IMR-90 (cell line): ENCODE results near the gene ALAS1. TPM values are rescaled to one million over a fixed set of nuclear protein-coding genes. Genes with fewer than 3 reads are reported as not detected.

ENCODE experiments used
- ATAC-seq: fragments of 200-7000 bp; cut with Tn5 transposase; 2 replicates; pipeline ENCODE4 v1.9.1; 2020; ENCODE audit warnings: low read depth, mild to moderate bottlenecking, moderate library complexity
- BruUV-seq: library from RNA; stranded (reverse); fragments of 400-500 nt; replicated peaks from 2 replicates; lab custom pipeline; 2021; lab: Mats Ljungman, UMichigan
- CTCF ChIA-PET: fragments of 300-600 bp; formaldehyde crosslinking; extraction: SDS; loops from one replicate; lab custom pipeline; 2021; ENCODE audit warnings: antibody characterized with exemption; lab: Yijun Ruan, JAX
- POLR2A ChIA-PET: fragments of 300-600 bp; sonication (Branson Sonifier 250); formaldehyde crosslinking; loops from one replicate; lab custom pipeline; 2022; ENCODE audit warnings: antibody characterized with exemption; ENCODE audit not compliant: unreplicated experiment; lab: Charles Lee
- DNase-seq: peaks from one replicate; pipeline ENCODE4 v3.0.0; 2013
- H2AFZ ChIP-seq: replicated peaks from 2 replicates; pipeline ENCODE3; 2013; ENCODE audit warnings: low read length, mild to moderate bottlenecking; ENCODE audit not compliant: poor library complexity
- H2AK5ac ChIP-seq: 2 replicates; pipeline ENCODE4 v1.6.1; 2013; ENCODE audit warnings: low read depth, low read length, inconsistent platforms
- H2AK9ac ChIP-seq: replicated peaks from 2 replicates; pipeline ENCODE3; 2013; ENCODE audit warnings: mild to moderate bottlenecking, low read depth, low read length, moderate library complexity; ENCODE audit not compliant: poor library complexity
- H2BK120ac ChIP-seq: 2 replicates; pipeline ENCODE4 v1.6.1; 2013; ENCODE audit warnings: low read depth, low read length, inconsistent platforms
- H2BK15ac ChIP-seq: 3 replicates; pipeline ENCODE4 v1.6.1; 2013; ENCODE audit warnings: low read depth, low read length, inconsistent platforms
- H2BK20ac ChIP-seq: 2 replicates; pipeline ENCODE4 v1.6.1; 2013; ENCODE audit warnings: low read depth, mild to moderate bottlenecking, inconsistent platforms, low read length, moderate library complexity
- H2BK5ac ChIP-seq: 2 replicates; pipeline ENCODE4 v1.6.1; 2013; ENCODE audit warnings: mild to moderate bottlenecking, low read depth, low read length, inconsistent platforms; ENCODE audit not compliant: poor library complexity, severe bottlenecking
- H3K14ac ChIP-seq: replicated peaks from 2 replicates; pipeline ENCODE4 v1.6.1; 2013; ENCODE audit warnings: low read depth, low read length, inconsistent platforms
- H3K18ac ChIP-seq: 2 replicates; pipeline ENCODE4 v1.6.1; 2013; ENCODE audit warnings: low read depth, low read length, control low read depth
- H3K23ac ChIP-seq: 2 replicates; pipeline ENCODE4 v1.6.1; 2013; ENCODE audit warnings: low read depth, low read length, inconsistent platforms
- H3K27ac ChIP-seq: 2 replicates; pipeline ENCODE4 v1.5.1; 2013; ENCODE audit warnings: mild to moderate bottlenecking, control low read depth, low read length; ENCODE audit not compliant: insufficient read depth
- H3K27me3 ChIP-seq: 2 replicates; pipeline ENCODE4 v1.6.1; 2013; ENCODE audit warnings: low read length; ENCODE audit not compliant: control insufficient read depth, insufficient read depth
- H3K36me3 ChIP-seq: 2 replicates; pipeline ENCODE4 v1.6.1; 2013; ENCODE audit warnings: low read length, mixed read lengths; ENCODE audit not compliant: control insufficient read depth, insufficient read depth
- H3K4ac ChIP-seq: 2 replicates; pipeline ENCODE4 v1.6.1; 2013; ENCODE audit warnings: low read depth, low read length, inconsistent platforms
- H3K4me1 ChIP-seq: 2 replicates; pipeline ENCODE4 v1.6.1; 2013; ENCODE audit warnings: low read length, mixed read lengths; ENCODE audit not compliant: control insufficient read depth, insufficient read depth
- H3K4me2 ChIP-seq: 2 replicates; pipeline ENCODE4 v1.6.1; 2013; ENCODE audit warnings: low read depth, mild to moderate bottlenecking, control low read depth, low read length, moderate library complexity
- H3K4me3 ChIP-seq: 2 replicates; pipeline ENCODE4 v1.5.1; 2013; ENCODE audit warnings: low read depth, mild to moderate bottlenecking, control low read depth, low read length, moderate library complexity; ENCODE audit not compliant: insufficient read depth
- H3K56ac ChIP-seq: 2 replicates; pipeline ENCODE4 v1.6.1; 2013; ENCODE audit warnings: low read length, inconsistent platforms; ENCODE audit not compliant: insufficient read depth; ENCODE audit errors: extremely low read depth
- H3K79me1 ChIP-seq, 2 experiments: 2 replicates each; pipeline ENCODE4 v1.6.1; 2013; ENCODE audit warnings: low read length in 2 of 2, inconsistent platforms in 1 of 2, low read depth in 1 of 2
- H3K9ac ChIP-seq: 2 replicates; pipeline ENCODE4 v1.6.1; 2013; ENCODE audit warnings: low read depth, low read length, control low read depth
- H3K9me1 ChIP-seq: 2 replicates; pipeline ENCODE4 v1.6.1; 2013; ENCODE audit warnings: low read length, inconsistent platforms; ENCODE audit not compliant: insufficient read depth
- H3K9me3 ChIP-seq: 2 replicates; pipeline ENCODE4 v1.6.1; 2013; ENCODE audit warnings: low read length; ENCODE audit not compliant: control insufficient read depth, insufficient read depth
- H4K20me1 ChIP-seq: 2 replicates; pipeline ENCODE4 v1.6.1; 2013; ENCODE audit warnings: low read length, inconsistent platforms; ENCODE audit not compliant: insufficient read depth
- H4K5ac ChIP-seq: 2 replicates; pipeline ENCODE4 v1.6.1; 2013; ENCODE audit warnings: mild to moderate bottlenecking, low read depth, low read length, control low read depth
- H4K8ac ChIP-seq, 2 experiments: 2 replicates each; pipeline ENCODE4 v1.6.1; 2013; ENCODE audit warnings: low read depth in 2 of 2, low read length in 2 of 2, control low read depth in 1 of 2, inconsistent platforms in 1 of 2
- H4K91ac ChIP-seq: 2 replicates; pipeline ENCODE4 v1.6.1; 2013; ENCODE audit warnings: low read depth, low read length, inconsistent platforms; ENCODE audit not compliant: insufficient read depth
- BHLHE40 ChIP-seq: fragments of 150-350 bp; IDR thresholded peaks from 2 replicates; pipeline ENCODE4 v1.6.1; 2016; ENCODE audit warnings: mild to moderate bottlenecking, low read depth, low read length
- CEBPB ChIP-seq: IDR thresholded peaks from 2 replicates; pipeline ENCODE4 v1.6.1; 2012; ENCODE audit warnings: low read depth, low read length, improper control_type of control experiment
- CHD1 ChIP-seq: IDR thresholded peaks from 2 replicates; pipeline ENCODE4 v1.6.1; 2012; ENCODE audit warnings: low read depth, low read length, improper control_type of control experiment
- CTCF ChIP-seq: conservative IDR thresholded peaks from 2 replicates; pipeline ENCODE4 v1.5.1; 2012; ENCODE audit warnings: mild to moderate bottlenecking, low read depth, low read length, improper control_type of control experiment
- ELK1 ChIP-seq: fragments of 150-350 bp; IDR thresholded peaks from 2 replicates; pipeline ENCODE4 v1.6.1; 2016; ENCODE audit warnings: low read depth, mild to moderate bottlenecking, low read length, moderate library complexity, borderline replicate concordance
- FOS ChIP-seq: fragments of 150-350 bp; IDR thresholded peaks from 2 replicates; pipeline ENCODE4 v1.6.1; 2016; ENCODE audit warnings: low read depth, low read length
- MAFK ChIP-seq: IDR thresholded peaks from 2 replicates; pipeline ENCODE4 v1.6.1; 2012; ENCODE audit warnings: low read depth, low read length, improper control_type of control experiment
- MAZ ChIP-seq: IDR thresholded peaks from 2 replicates; pipeline ENCODE4 v1.6.1; 2012; ENCODE audit warnings: low read depth, mild to moderate bottlenecking, low read length, improper control_type of control experiment, moderate library complexity, borderline replicate concordance
- MXI1 ChIP-seq: IDR thresholded peaks from 2 replicates; pipeline ENCODE4 v1.6.1; 2012; ENCODE audit warnings: low read depth, mild to moderate bottlenecking, low read length, moderate library complexity, borderline replicate concordance
- NFE2L2 ChIP-seq: fragments of 150-350 bp; IDR thresholded peaks from 2 replicates; pipeline ENCODE4 v1.6.1; 2016; ENCODE audit warnings: low read depth, mild to moderate bottlenecking, low read length
- POLR2A ChIP-seq: IDR thresholded peaks from 2 replicates; pipeline ENCODE4 v1.6.1; 2012; ENCODE audit warnings: mild to moderate bottlenecking, low read depth, low read length
- RAD21 ChIP-seq: IDR thresholded peaks from 2 replicates; pipeline ENCODE4 v1.6.1; 2012; ENCODE audit warnings: low read length, improper control_type of control experiment
- RCOR1 ChIP-seq: IDR thresholded peaks from 2 replicates; pipeline ENCODE4 v1.6.1; 2012; ENCODE audit warnings: mild to moderate bottlenecking, low read length, improper control_type of control experiment; ENCODE audit not compliant: insufficient replicate concordance
- RFX5 ChIP-seq: IDR thresholded peaks from 2 replicates; pipeline ENCODE4 v1.8.0; 2012; ENCODE audit warnings: low read depth, mild to moderate bottlenecking, low read length, moderate library complexity
- SMC3 ChIP-seq: fragments of 150-350 bp; IDR thresholded peaks from 2 replicates; pipeline ENCODE4 v1.6.1; 2016; ENCODE audit warnings: low read depth, mild to moderate bottlenecking, antibody characterized with exemption, low read length, moderate library complexity
- USF2 ChIP-seq: fragments of 150-350 bp; IDR thresholded peaks from 2 replicates; pipeline ENCODE4 v1.6.1; 2017; ENCODE audit warnings: mild to moderate bottlenecking, antibody characterized with exemption, low read length, low read depth
- WGBS, 2 experiments: methylation state at CpG; one replicate each; pipeline versions ENCODE4 v1.1.5 to v1.1.7; 2013; ENCODE audit warnings: missing lambda C conversion rate in 2 of 2; ENCODE audit not compliant: insufficient read length in 1 of 2; ENCODE audit errors: extremely low coverage in 2 of 2; 5-methylcytosine and 5-hydroxymethylcytosine counted together
- dilution Hi-C: fragments of 300-500 bp; cut with HindIII; formaldehyde crosslinking; loops from one replicate; pipeline ENCODE4 v1.14.3; 2018; ENCODE audit warnings: low sequenced_read_pairs; ENCODE audit not compliant: unreplicated experiment
- in situ Hi-C: fragments of 300-500 bp; cut with MboI; formaldehyde crosslinking; loops from 3 replicates; pipeline ENCODE4 v1.14.3; 2019; ENCODE audit warnings: low sequenced_read_pairs, inconsistent platforms, mixed read lengths
- intact Hi-C: fragments of 100-400 bp; cut with micrococcal nuclease; formaldehyde crosslinking; loops from 2 replicates; pipeline ENCODE4 v1.10.0; 2022
- polyA plus RNA-seq, 3 experiments: library from polyadenylated mRNA; depleted of rRNA; stranded (reverse); fragments of >200 nt; gene quantifications; 2 replicates each; pipeline ENCODE4 v1.2.3, GENCODE V29; 2012; ENCODE audit warnings: low replicate concordance in 1 of 3
- total RNA-seq: library from RNA; depleted of rRNA; stranded (reverse); fragments of >200 nt; gene quantifications from 2 replicates; pipeline ENCODE4 v1.2.3, GENCODE V29; 2012

The ALAS1 gene
- total and polyA plus RNA-seq, 2 of the 4 experiments (the other 2 are of a cell fraction): 32.8 to 47.2 TPM

- peaks cover 9 to 64% of the 10 kb centered on the region in 2 experiments for H3K79me1 ChIP-seq
Observed at GRCh38 chr3:52246264-52246620, 48.3 kb downstream of the ALAS1 start.

More at GRCh38 chr3:52246264-52246620, 48.3 kb downstream of the ALAS1 start:
- H3K9me3 ChIP-seq: 0 out of 2 replicates have a peak, but pooled peaks cover 1% of the 10 kb centered on the region
- WGBS, 2 experiments: 20% methylated on average over 1 of the region's 8 CpGs; no CpG with 5 or more reads in 1 of the 2 experiments
- DNase-seq (no peak), ATAC-seq (no peak; the same call in none of the 2 replicates)
- H3K9me1 ChIP-seq: peaks cover 34% of the 10 kb centered on the region
- peak overlapping the region; percentile 82 for H2AK9ac ChIP-seq
- 0 out of 2 replicates have a peak overlapping the region, but pooled peaks have one; percentile 30 for H2BK20ac ChIP-seq
- no peak overlapping the region for H2BK5ac ChIP-seq
- no peak for TF ChIP-seq CEBPB
- TF ChIP-seq FOS: no peak
- TF ChIP-seq POLR2A: no peak
- TF ChIP-seq RCOR1: no peak
- no peak for TF ChIP-seq ELK1
- TF ChIP-seq MXI1: no peak
- TF ChIP-seq NFE2L2: no peak
- no peak for TF ChIP-seq SMC3
- no peak for TF ChIP-seq USF2
- TF ChIP-seq RFX5: no peak
- TF ChIP-seq RAD21: no peak
- TF ChIP-seq BHLHE40: no peak
- TF ChIP-seq MAFK: no peak
- no peak for TF ChIP-seq CHD1
- TF ChIP-seq CTCF: no peak
- no peak for TF ChIP-seq MAZ
- peak overlapping the region; percentile 95 for H2AK5ac ChIP-seq
- BruUV-seq: no TSS peak
- H3K4me2 ChIP-seq: peak overlapping the region; percentile 84
- peak overlapping the region; percentile 70 for H3K4me3 ChIP-seq
- peak overlapping the region; percentile 5 for H3K9ac ChIP-seq
- peaks cover 20% of the 10 kb centered on the region for H3K4me1 ChIP-seq
- peak overlapping the region; percentile 99 for H2AFZ ChIP-seq
- no peak overlapping the region for H3K56ac ChIP-seq
- peaks cover 12% of the 10 kb centered on the region; the same call in 1 of the 2 replicates for H4K20me1 ChIP-seq
- H2BK120ac ChIP-seq: peak overlapping the region; percentile 26; the same call in 1 of the 2 replicates
- peak overlapping the region; percentile 4 for H4K5ac ChIP-seq
- in situ Hi-C loops (no loop called here), dilution Hi-C loops (no loop called here), intact Hi-C loops (no loop called here)
- H3K14ac ChIP-seq: peak overlapping the region; percentile 79
- H2BK15ac ChIP-seq: no peak overlapping the region
- peaks cover 26% of the 10 kb centered on the region for H3K36me3 ChIP-seq
- peak overlapping the region; percentile 64 for H3K23ac ChIP-seq
- H4K91ac ChIP-seq: peak overlapping the region; percentile 71; the same call in 1 of the 2 replicates
- H4K8ac ChIP-seq: peak overlapping the region; percentile 78 to 95; a peak in 3 of 4 replicates
- peak overlapping the region; percentile 12; the same call in 1 of the 2 replicates for H3K27ac ChIP-seq
- no peak overlapping the region; the same call in 1 of the 2 replicates for H3K18ac ChIP-seq
- CTCF ChIA-PET: interaction anchor here (1.2 kb wide), 1 partner anchor 12 kb away, joined by 3 read pairs; no protein-coding TSS in a partner anchor
- no peaks in the 10 kb centered on the region for H3K27me3 ChIP-seq
- peak overlapping the region; percentile 75 for H3K4ac ChIP-seq
- POLR2A ChIA-PET: interaction anchor here (1.1 kb wide), 1 partner anchor 14 kb away, joined by 3 read pairs; no protein-coding TSS in a partner anchor
